B cell (primary cell): ENCODE data around the gene PRPF38A. TPM values are rescaled to one million over a fixed set of nuclear protein-coding genes. Genes with fewer than 3 reads are reported as not detected.

Experiments used
- ATAC-seq: fragments of 200-7000 bp; cut with Tn5 transposase; one replicate; pipeline ENCODE4 v1.10.0; 2021; ENCODE audit warnings: low read depth, mild to moderate bottlenecking, moderate number of reproducible peaks, moderate library complexity
- CTCF ChIA-PET: fragments of 350-600 bp; sonication (Branson Sonifier 250); formaldehyde crosslinking; loops from one replicate; lab custom pipeline; 2021; ENCODE audit warnings: antibody characterized with exemption, inconsistent platforms; lab: Charles Lee
- POLR2A ChIA-PET: fragments of 350-600 bp; sonication (Branson Sonifier 250); formaldehyde crosslinking; loops from one replicate; lab custom pipeline; 2021; ENCODE audit warnings: antibody characterized with exemption; lab: Charles Lee
- DNase-seq: peaks from one replicate; pipeline ENCODE4 v3.0.0; 2013
- H2AFZ ChIP-seq: 2 replicates; pipeline ENCODE4 v1.6.1; 2012; ENCODE audit warnings: mild to moderate bottlenecking, low read depth, low read length; ENCODE audit not compliant: insufficient read depth, poor library complexity, severe bottlenecking
- H3K27ac ChIP-seq, 2 donors: 1 replicate in 1 of 2; 2 replicates in 1 of 2; pipeline ENCODE4 v1.5.1; 2012 to 2013; ENCODE audit warnings: low read length in 2 of 2, mild to moderate bottlenecking in 2 of 2, moderate library complexity in 1 of 2
- H3K27me3 ChIP-seq, 4 experiments: fragments of 200-600 bp in 1 of 4; sonication (generic) in 1 of 4; replicated peaks in 1 of 4; 1 replicate in 2 of 4; 2 replicates in 2 of 4; pipeline versions ENCODE4 v1.6.1 to v1.7.0; 2013 to 2016; ENCODE audit warnings: low read length in 3 of 4, mild to moderate bottlenecking in 2 of 4, mixed read lengths in 1 of 4, moderate library complexity in 1 of 4; ENCODE audit not compliant: insufficient read depth in 4 of 4, control insufficient read depth in 3 of 4; ENCODE audit errors: control extremely low read depth in 1 of 4
- H3K36me3 ChIP-seq, 2 experiments: replicated peaks in 1 of 2; 1 replicate in 1 of 2; 2 replicates in 1 of 2; pipeline versions ENCODE4 v1.6.1 to v1.7.1; 2013; ENCODE audit warnings: low read length in 1 of 2; ENCODE audit not compliant: insufficient read depth in 2 of 2, control insufficient read depth in 1 of 2; ENCODE audit errors: control extremely low read depth in 1 of 2, extremely low read depth in 1 of 2
- H3K4me1 ChIP-seq, 2 donors: fragments of 200-600 bp in 1 of 2; sonication (generic) in 1 of 2; 1 replicate in 1 of 2; 2 replicates in 1 of 2; pipeline versions ENCODE4 v1.5.1 to v1.6.1; 2013 to 2017; ENCODE audit warnings: low read length in 2 of 2; ENCODE audit not compliant: control insufficient read depth in 2 of 2, insufficient read depth in 2 of 2
- H3K4me2 ChIP-seq: replicated peaks from 2 replicates; pipeline ENCODE3; 2012; ENCODE audit warnings: mild to moderate bottlenecking, low read depth, low read length; ENCODE audit not compliant: poor library complexity, severe bottlenecking
- H3K4me3 ChIP-seq, 5 experiments: fragments of 200-600 bp in 1 of 5; sonication (generic) in 1 of 5; 1 replicate in 3 of 5; 2 replicates in 2 of 5; pipeline versions ENCODE4 v1.5.1 to v1.7.0; 2011 to 2016; ENCODE audit warnings: low read length in 4 of 5, mild to moderate bottlenecking in 4 of 5, low read depth in 2 of 5, control low read depth in 1 of 5, moderate library complexity in 1 of 5; ENCODE audit not compliant: insufficient read depth in 1 of 5; ENCODE audit errors: control extremely low read depth in 1 of 5, extremely low read depth in 1 of 5
- H3K79me2 ChIP-seq: fragments of 200-600 bp; sonication (generic); one replicate; pipeline ENCODE4 v1.6.0; 2016; ENCODE audit warnings: low read length; ENCODE audit not compliant: control insufficient read depth, insufficient read depth
- H3K9ac ChIP-seq: fragments of 200-600 bp; sonication (generic); 2 replicates; pipeline ENCODE4 v1.6.1; 2017; ENCODE audit warnings: mild to moderate bottlenecking, low read length, moderate library complexity
- H3K9me3 ChIP-seq, 3 donors: one replicate each; pipeline versions ENCODE4 v1.6.1 to v1.7.1; 2013; ENCODE audit warnings: low read length in 2 of 3; ENCODE audit not compliant: control insufficient read depth in 2 of 3, insufficient read depth in 1 of 3; ENCODE audit errors: control extremely low read depth in 1 of 3
- H4K20me1 ChIP-seq: 2 replicates; pipeline ENCODE4 v1.6.0; 2012; ENCODE audit warnings: mild to moderate bottlenecking, low read length; ENCODE audit not compliant: insufficient read depth, control insufficient read depth, poor library complexity, severe bottlenecking
- H3K27ac Mint-ChIP-seq: one replicate; pipeline ENCODE4 v1.8.0; 2021; ENCODE audit warnings: mixed read lengths
- H3K27me3 Mint-ChIP-seq: one replicate; pipeline ENCODE4 v1.8.0; 2021; ENCODE audit warnings: mixed read lengths
- H3K4me1 Mint-ChIP-seq: one replicate; pipeline ENCODE4 v1.8.0; 2021; ENCODE audit warnings: mixed read lengths
- H3K4me3 Mint-ChIP-seq: one replicate; pipeline ENCODE4 v1.8.0; 2021; ENCODE audit warnings: mixed read lengths
- H3K9me3 Mint-ChIP-seq: one replicate; pipeline ENCODE4 v1.8.0; 2022; ENCODE audit warnings: mixed read lengths; ENCODE audit not compliant: insufficient read depth
- CTCF ChIP-seq: fragments of 200-600 bp; IDR thresholded peaks from one replicate; pipeline ENCODE4 v1.8.0; 2022; ENCODE audit warnings: antibody characterized with exemption, mild to moderate bottlenecking
- EZH2 ChIP-seq: IDR thresholded peaks from 2 replicates; pipeline ENCODE4 v1.6.1; 2012; ENCODE audit warnings: borderline replicate concordance, low read depth, mild to moderate bottlenecking, moderate library complexity, low read length; ENCODE audit not compliant: insufficient read depth, poor library complexity, severe bottlenecking
- WGBS: methylation state at CpG from one replicate; pipeline ENCODE4 v1.1.5; 2013; ENCODE audit warnings: missing lambda C conversion rate; ENCODE audit not compliant: insufficient coverage; 5-methylcytosine and 5-hydroxymethylcytosine counted together
- intact Hi-C: fragments of 100-400 bp; cut with micrococcal nuclease; formaldehyde crosslinking; loops from one replicate; pipeline ENCODE4 v1.10.0; 2022
- polyA plus RNA-seq: library from polyadenylated mRNA; depleted of rRNA; stranded (reverse); fragments of >200 nt; gene quantifications from 2 replicates; pipeline ENCODE4 v1.2.3, GENCODE V29; 2012
- total RNA-seq, 2 donors: library from RNA; stranded (reverse); fragments of 120-200 nt in 1 of 2; gene quantifications; 1 replicate in 1 of 2; 2 replicates in 1 of 2; pipeline versions ENCODE4 v1.2.3 to v1.2.4, GENCODE V29; 2013 to 2022

The PRPF38A gene
- total and polyA plus RNA-seq, 2 donors (not counting 1 experiment from before 2014, with no cell fraction given) = 21.8 to 69.8 TPM

- H3K27ac ChIP-seq = no peak overlapping the region
- no CpG with 5 or more reads among the region's 4 CpGs for WGBS
- no peak overlapping the region for H3K9ac ChIP-seq
- peaks cover 19 to 51% of the 10 kb centered on the region in 2 experiments for H3K36me3 ChIP-seq
- intact Hi-C loops = no loop called here
- Mint-ChIP-seq H3K27ac (no peak overlapping the region), H3K4me1 (no peaks in the 10 kb centered on the region), H3K9me3 (no peaks in the 10 kb centered on the region), H3K4me3 (no peak overlapping the region), H3K27me3 (no peaks in the 10 kb centered on the region)
- H2AFZ ChIP-seq = no peak overlapping the region
- no peak for DNase-seq
- ATAC-seq = no peak
- CTCF ChIA-PET = no interaction called here
- no peaks in the 10 kb centered on the region for H3K79me2 ChIP-seq
- no peak overlapping the region for H3K4me2 ChIP-seq
- H4K20me1 ChIP-seq = no peaks in the 10 kb centered on the region
- POLR2A ChIA-PET = no interaction called here
- H3K4me1 ChIP-seq = no peaks in the 10 kb centered on the region
- TF ChIP-seq EZH2 (no peak), CTCF (no peak)
- H3K27me3 ChIP-seq = no peaks in the 10 kb centered on the region
- no peaks in the 10 kb centered on the region for H3K9me3 ChIP-seq
- no peak overlapping the region for H3K4me3 ChIP-seq
Observed at GRCh38 chr1:52439976-52440375, 35.6 kb downstream of the PRPF38A start.

GRCh38 chr1:52444463-52444862 is 40.1 kb downstream of the PRPF38A start:
- Histone ChIP-seq H3K9ac (no peak overlapping the region), H3K27ac (no peak overlapping the region), H3K4me2 (no peak overlapping the region), H3K4me3 (no peak overlapping the region), H3K79me2 (no peaks in the 10 kb centered on the region), H2AFZ (no peak overlapping the region), H3K4me1 (no peaks in the 10 kb centered on the region), H3K36me3 (peaks cover 15 to 47% of the 10 kb centered on the region in 2 experiments), H3K9me3 (no peaks in the 10 kb centered on the region), H4K20me1 (no peaks in the 10 kb centered on the region), H3K27me3 (no peaks in the 10 kb centered on the region)
- WGBS = no CpG with 5 or more reads among the region's 2 CpGs
- POLR2A ChIA-PET = no interaction called here
- Mint-ChIP-seq H3K4me1 (no peaks in the 10 kb centered on the region), H3K27ac (no peak overlapping the region), H3K27me3 (no peaks in the 10 kb centered on the region), H3K9me3 (no peaks in the 10 kb centered on the region), H3K4me3 (no peak overlapping the region)
- TF ChIP-seq CTCF (no peak), EZH2 (no peak)
- intact Hi-C loops = no loop called here
- DNase-seq (no peak), ATAC-seq (no peak)
- CTCF ChIA-PET = no interaction called here
